Neural cell (in vitro differentiated cells): ENCODE results near the gene CPB1. TPM values are rescaled to one million over a fixed set of nuclear protein-coding genes. Genes with fewer than 3 reads are reported as not detected.

Experiments
- H2AFZ ChIP-seq: fragments of 200-600, 300-800 bp; sonication (generic), shearing (Covaris generic); 2 replicates; pipeline ENCODE4 v1.6.0; 2014; ENCODE audit warnings: low read depth, mild to moderate bottlenecking, antibody characterized with exemption, low read length, moderate library complexity
- H3F3A ChIP-seq: fragments of 200-600 bp; shearing (Covaris generic); 2 replicates; pipeline ENCODE4 v1.6.1; 2016; ENCODE audit warnings: mild to moderate bottlenecking, moderate library complexity, mixed read lengths, antibody characterized with exemption, low read length; ENCODE audit not compliant: insufficient read depth, poor library complexity, severe bottlenecking
- H3K27ac ChIP-seq: fragments of 200-600, 300-800 bp; sonication (generic), shearing (Covaris generic); 2 replicates; pipeline ENCODE4 v1.5.1; 2014; ENCODE audit warnings: mild to moderate bottlenecking, low read length, moderate library complexity
- H3K27me3 ChIP-seq: fragments of 300-800, 200-600 bp; sonication (generic), shearing (Covaris generic); 2 replicates; pipeline ENCODE4 v1.6.0; 2014; ENCODE audit warnings: mild to moderate bottlenecking, low read depth, low read length, moderate library complexity; ENCODE audit not compliant: insufficient read depth
- H3K36me3 ChIP-seq: fragments of 300-800, 200-600 bp; sonication (generic), shearing (Covaris generic); 2 replicates; pipeline ENCODE4 v1.5.1; 2014; ENCODE audit warnings: mild to moderate bottlenecking, antibody characterized with exemption, low read length, moderate library complexity; ENCODE audit not compliant: insufficient read depth
- H3K4me2 ChIP-seq: fragments of 300-800, 200-600 bp; sonication (generic), shearing (Covaris generic); 2 replicates; pipeline ENCODE4 v1.6.0; 2014; ENCODE audit warnings: mild to moderate bottlenecking, low read length
- H3K4me3 ChIP-seq: fragments of 300-800, 200-600 bp; sonication (generic), shearing (Covaris generic); 2 replicates; pipeline ENCODE4 v1.5.1; 2014; ENCODE audit warnings: mild to moderate bottlenecking, low read length, moderate library complexity
- H3K79me2 ChIP-seq: fragments of 200-600 bp; shearing (Covaris generic); replicated peaks from 2 replicates; pipeline ENCODE4 v1.6.0; 2014; ENCODE audit warnings: mild to moderate bottlenecking, low read length, moderate library complexity; ENCODE audit not compliant: insufficient read depth
- H3K9ac ChIP-seq: fragments of 300-800, 200-600 bp; sonication (generic), shearing (Covaris generic); 2 replicates; pipeline ENCODE4 v1.6.1; 2016; ENCODE audit warnings: mild to moderate bottlenecking, low read length, mixed read lengths
- H3K9me2 ChIP-seq: fragments of 200-600 bp; shearing (Covaris generic); 2 replicates; pipeline ENCODE4 v1.6.1; 2016; ENCODE audit warnings: mild to moderate bottlenecking, low read length, mixed read lengths; ENCODE audit not compliant: insufficient read depth
- H3K9me3 ChIP-seq: fragments of 200-600, 300-800 bp; sonication (generic), shearing (Covaris generic); 2 replicates; pipeline ENCODE4 v1.6.1; 2016; ENCODE audit warnings: mild to moderate bottlenecking, mixed run types, low read length, moderate library complexity, mixed read lengths
- H4K20me1 ChIP-seq: fragments of 200-600 bp; shearing (Covaris generic); 2 replicates; pipeline ENCODE4 v1.6.1; 2016; ENCODE audit warnings: mild to moderate bottlenecking, mixed run types; ENCODE audit not compliant: insufficient read depth
- EP300 ChIP-seq: fragments of 450-650 bp; conservative IDR thresholded peaks from 2 replicates; pipeline ENCODE4 v1.6.1; 2014; ENCODE audit warnings: antibody characterized with exemption, mild to moderate bottlenecking, moderate library complexity; ENCODE audit not compliant: poor library complexity, severe bottlenecking
- EZH2 ChIP-seq: fragments of 200-600, 300-800 bp; shearing (Covaris generic), sonication (generic); IDR thresholded peaks from 2 replicates; pipeline ENCODE4 v1.6.1; 2014; ENCODE audit warnings: antibody characterized with exemption, low read length, borderline replicate concordance, mild to moderate bottlenecking; ENCODE audit not compliant: insufficient read depth, poor library complexity, severe bottlenecking
- MXI1 ChIP-seq: fragments of 450-650 bp; conservative IDR thresholded peaks from 2 replicates; pipeline ENCODE4 v1.6.1; 2014; ENCODE audit warnings: antibody characterized with exemption, mild to moderate bottlenecking; ENCODE audit not compliant: poor library complexity, severe bottlenecking
- POLR2AphosphoS5 ChIP-seq: IDR thresholded peaks from 2 replicates; pipeline ENCODE4 v1.6.1; 2012
- RAD21 ChIP-seq: fragments of 450-650 bp; conservative IDR thresholded peaks from 2 replicates; pipeline ENCODE4 v1.6.1; 2014; ENCODE audit warnings: antibody characterized with exemption, mild to moderate bottlenecking, moderate library complexity
- SMC3 ChIP-seq: fragments of 450-650 bp; conservative IDR thresholded peaks from 2 replicates; pipeline ENCODE4 v1.6.1; 2014; ENCODE audit warnings: antibody characterized with exemption, mild to moderate bottlenecking, moderate library complexity; ENCODE audit not compliant: poor library complexity
- TAF1 ChIP-seq: IDR thresholded peaks from 2 replicates; pipeline ENCODE4 v1.6.1; 2012; ENCODE audit warnings: low read depth
- polyA plus RNA-seq: library from polyadenylated mRNA; depleted of rRNA; stranded (reverse); fragments of >200 nt; gene quantifications from 2 replicates; pipeline ENCODE4 v1.2.3, GENCODE V29; 2014
- TF ChIP-seq, protein P1 (sequence below): IDR thresholded peaks from 2 replicates; pipeline ENCODE4 v1.6.1; 2012; ENCODE audit warnings: borderline replicate concordance
- TF ChIP-seq, protein P2 (sequence below): fragments of 450-650 bp; IDR thresholded peaks from 2 replicates; pipeline ENCODE4 v1.5.1; 2014; ENCODE audit warnings: antibody characterized with exemption, mild to moderate bottlenecking, moderate library complexity; ENCODE audit not compliant: poor library complexity, severe bottlenecking

The CPB1 gene
- polyA plus RNA-seq, 1 donor from 2014 or later = 0.19 TPM

DNA sequence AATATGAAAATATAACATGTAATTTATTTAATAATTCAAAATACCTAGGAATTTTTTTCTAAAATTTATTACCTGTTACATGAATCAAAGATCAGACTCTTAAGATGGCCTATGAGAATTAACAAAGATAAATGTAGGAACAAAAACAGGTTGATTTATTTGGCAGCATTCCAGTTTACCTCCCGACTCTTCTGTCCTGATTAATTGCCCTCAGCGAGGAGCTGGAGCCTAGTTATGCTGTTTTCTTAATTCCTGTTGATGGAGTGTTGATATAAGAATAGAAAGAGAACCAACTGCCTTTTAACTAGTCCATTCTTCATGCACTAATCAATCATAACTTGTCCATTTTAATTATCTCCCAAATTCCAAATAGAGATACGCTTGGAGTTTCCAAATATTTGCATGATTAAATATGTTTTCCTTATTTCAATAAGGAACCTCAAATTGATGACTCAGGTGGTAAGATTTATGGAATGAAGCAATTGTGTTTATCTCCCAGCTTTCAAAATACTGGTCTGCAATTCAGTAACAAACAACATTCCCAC lies 10.6 kb upstream of the CPB1 start:
- no peaks in the 10 kb centered on the region for H3K27me3 ChIP-seq
- no peaks in the 10 kb centered on the region for H3K36me3 ChIP-seq
- H3K4me3 ChIP-seq = no peak overlapping the region
- H3K79me2 ChIP-seq = no peaks in the 10 kb centered on the region
- no peaks in the 10 kb centered on the region for H3K9me2 ChIP-seq
- no peaks in the 10 kb centered on the region for H3K9me3 ChIP-seq
- H3K4me2 ChIP-seq = no peak overlapping the region
- no peak overlapping the region for H3K9ac ChIP-seq
- TF ChIP-seq POLR2AphosphoS5 = no peak
- TF ChIP-seq TAF1 = no peak
- TF ChIP-seq, protein P1, sequence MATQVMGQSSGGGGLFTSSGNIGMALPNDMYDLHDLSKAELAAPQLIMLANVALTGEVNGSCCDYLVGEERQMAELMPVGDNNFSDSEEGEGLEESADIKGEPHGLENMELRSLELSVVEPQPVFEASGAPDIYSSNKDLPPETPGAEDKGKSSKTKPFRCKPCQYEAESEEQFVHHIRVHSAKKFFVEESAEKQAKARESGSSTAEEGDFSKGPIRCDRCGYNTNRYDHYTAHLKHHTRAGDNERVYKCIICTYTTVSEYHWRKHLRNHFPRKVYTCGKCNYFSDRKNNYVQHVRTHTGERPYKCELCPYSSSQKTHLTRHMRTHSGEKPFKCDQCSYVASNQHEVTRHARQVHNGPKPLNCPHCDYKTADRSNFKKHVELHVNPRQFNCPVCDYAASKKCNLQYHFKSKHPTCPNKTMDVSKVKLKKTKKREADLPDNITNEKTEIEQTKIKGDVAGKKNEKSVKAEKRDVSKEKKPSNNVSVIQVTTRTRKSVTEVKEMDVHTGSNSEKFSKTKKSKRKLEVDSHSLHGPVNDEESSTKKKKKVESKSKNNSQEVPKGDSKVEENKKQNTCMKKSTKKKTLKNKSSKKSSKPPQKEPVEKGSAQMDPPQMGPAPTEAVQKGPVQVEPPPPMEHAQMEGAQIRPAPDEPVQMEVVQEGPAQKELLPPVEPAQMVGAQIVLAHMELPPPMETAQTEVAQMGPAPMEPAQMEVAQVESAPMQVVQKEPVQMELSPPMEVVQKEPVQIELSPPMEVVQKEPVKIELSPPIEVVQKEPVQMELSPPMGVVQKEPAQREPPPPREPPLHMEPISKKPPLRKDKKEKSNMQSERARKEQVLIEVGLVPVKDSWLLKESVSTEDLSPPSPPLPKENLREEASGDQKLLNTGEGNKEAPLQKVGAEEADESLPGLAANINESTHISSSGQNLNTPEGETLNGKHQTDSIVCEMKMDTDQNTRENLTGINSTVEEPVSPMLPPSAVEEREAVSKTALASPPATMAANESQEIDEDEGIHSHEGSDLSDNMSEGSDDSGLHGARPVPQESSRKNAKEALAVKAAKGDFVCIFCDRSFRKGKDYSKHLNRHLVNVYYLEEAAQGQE = no peak
- TF ChIP-seq SMC3 = no peak
- no peak for TF ChIP-seq EP300
- no peak for TF ChIP-seq MXI1
- TF ChIP-seq RAD21 = no peak
- TF ChIP-seq EZH2 = no peak
- H2AFZ ChIP-seq = no peak overlapping the region
- H3F3A ChIP-seq = no peaks in the 10 kb centered on the region
- no peak overlapping the region for H3K27ac ChIP-seq
- no peaks in the 10 kb centered on the region for H4K20me1 ChIP-seq

DNA sequence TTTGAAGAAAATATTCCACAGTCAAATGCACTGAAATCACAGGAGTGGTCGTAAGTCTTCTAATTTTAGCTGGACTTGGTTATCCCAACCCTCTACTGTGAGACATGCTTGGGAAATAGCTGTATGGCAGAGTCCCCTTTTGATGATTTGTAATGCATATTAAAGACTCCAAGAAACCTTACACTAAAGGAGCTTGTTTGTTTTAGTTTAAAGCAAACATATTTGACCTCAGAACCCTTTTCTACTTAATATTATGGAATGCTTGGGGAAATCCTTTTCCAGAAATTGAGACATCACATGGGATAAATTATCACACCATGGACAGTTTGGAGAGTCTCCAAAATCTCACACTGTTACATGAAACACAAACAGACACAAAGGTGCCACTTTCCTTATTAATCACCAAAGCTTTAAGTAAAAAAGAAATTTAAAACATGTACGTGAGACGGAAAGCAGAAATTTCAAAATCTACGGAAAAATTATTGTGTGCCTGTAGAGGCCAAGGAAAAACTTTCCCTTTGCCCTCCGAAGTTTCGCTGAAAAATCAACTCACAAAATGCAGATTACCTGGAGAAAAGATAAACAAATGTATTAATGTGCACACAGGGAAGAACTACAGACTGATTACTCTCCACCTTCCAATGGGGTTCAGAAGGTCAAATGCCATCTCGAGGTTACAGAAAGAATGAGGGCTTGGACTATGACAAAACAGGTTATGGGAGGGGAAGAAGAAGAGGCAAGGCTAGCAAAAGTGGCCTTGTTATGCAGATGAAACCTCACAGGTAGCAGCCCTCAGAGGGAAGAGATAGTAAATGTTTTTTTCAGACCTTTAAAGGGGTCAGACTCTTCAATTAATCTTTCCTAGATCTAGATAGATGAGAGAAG lies 7.0 kb upstream of the CPB1 start:
- Histone ChIP-seq H3K27me3 (no peaks in the 10 kb centered on the region), H3K4me3 (no peak overlapping the region), H4K20me1 (no peaks in the 10 kb centered on the region), H3K79me2 (no peaks in the 10 kb centered on the region), H3K36me3 (no peaks in the 10 kb centered on the region), H3K27ac (no peak overlapping the region), H3F3A (no peaks in the 10 kb centered on the region), H2AFZ (no peak overlapping the region), H3K9me3 (no peaks in the 10 kb centered on the region), H3K9me2 (no peaks in the 10 kb centered on the region), H3K9ac (no peak overlapping the region), H3K4me2 (no peak overlapping the region)
- TF ChIP-seq RAD21 = no peak
- no peak for TF ChIP-seq TAF1
- TF ChIP-seq, protein P1 = no peak
- no peak for TF ChIP-seq SMC3
- no peak for TF ChIP-seq EP300
- no peak for TF ChIP-seq POLR2AphosphoS5
- no peak for TF ChIP-seq MXI1
- TF ChIP-seq EZH2 = no peak
- TF ChIP-seq, protein P2, sequence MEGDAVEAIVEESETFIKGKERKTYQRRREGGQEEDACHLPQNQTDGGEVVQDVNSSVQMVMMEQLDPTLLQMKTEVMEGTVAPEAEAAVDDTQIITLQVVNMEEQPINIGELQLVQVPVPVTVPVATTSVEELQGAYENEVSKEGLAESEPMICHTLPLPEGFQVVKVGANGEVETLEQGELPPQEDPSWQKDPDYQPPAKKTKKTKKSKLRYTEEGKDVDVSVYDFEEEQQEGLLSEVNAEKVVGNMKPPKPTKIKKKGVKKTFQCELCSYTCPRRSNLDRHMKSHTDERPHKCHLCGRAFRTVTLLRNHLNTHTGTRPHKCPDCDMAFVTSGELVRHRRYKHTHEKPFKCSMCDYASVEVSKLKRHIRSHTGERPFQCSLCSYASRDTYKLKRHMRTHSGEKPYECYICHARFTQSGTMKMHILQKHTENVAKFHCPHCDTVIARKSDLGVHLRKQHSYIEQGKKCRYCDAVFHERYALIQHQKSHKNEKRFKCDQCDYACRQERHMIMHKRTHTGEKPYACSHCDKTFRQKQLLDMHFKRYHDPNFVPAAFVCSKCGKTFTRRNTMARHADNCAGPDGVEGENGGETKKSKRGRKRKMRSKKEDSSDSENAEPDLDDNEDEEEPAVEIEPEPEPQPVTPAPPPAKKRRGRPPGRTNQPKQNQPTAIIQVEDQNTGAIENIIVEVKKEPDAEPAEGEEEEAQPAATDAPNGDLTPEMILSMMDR = no peak
